GM21360 (cell line): Measurements from ENCODE around the gene THBS2.
"Not testable (repeated sequence)": the region's sequence is repeated elsewhere in the genome, so short reads cannot be mapped to it uniquely, and the experiment has no call there.

Experiments
- ATAC-seq: cut with Tn5 transposase; IDR thresholded peaks from one replicate; pipeline ENCODE4 v1.9.1; 2021; ENCODE audit warnings: mild to moderate bottlenecking, moderate library complexity; ENCODE audit not compliant: unreplicated experiment

Gene THBS2

DNA sequence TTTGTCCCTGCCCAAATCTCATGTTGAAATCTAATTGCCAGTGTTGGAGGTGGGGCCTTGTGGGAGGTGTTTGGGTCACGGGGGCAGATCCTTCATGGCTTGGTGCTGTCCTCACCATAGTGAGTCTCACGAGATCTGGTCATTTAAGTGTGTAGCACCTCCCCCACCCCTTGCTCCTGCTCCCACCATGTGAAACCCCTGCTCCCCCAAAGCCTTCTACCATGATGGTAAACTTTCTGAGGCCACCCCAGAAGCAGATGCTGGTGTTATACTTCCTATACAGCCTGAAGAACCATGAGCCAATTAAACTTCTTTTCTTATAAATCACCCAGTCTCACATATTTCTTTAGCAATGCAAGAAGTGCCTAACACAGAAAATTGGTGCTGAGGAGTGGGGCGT is 19.9 kb upstream of the THBS2 start:
- no peak for ATAC-seq

DNA sequence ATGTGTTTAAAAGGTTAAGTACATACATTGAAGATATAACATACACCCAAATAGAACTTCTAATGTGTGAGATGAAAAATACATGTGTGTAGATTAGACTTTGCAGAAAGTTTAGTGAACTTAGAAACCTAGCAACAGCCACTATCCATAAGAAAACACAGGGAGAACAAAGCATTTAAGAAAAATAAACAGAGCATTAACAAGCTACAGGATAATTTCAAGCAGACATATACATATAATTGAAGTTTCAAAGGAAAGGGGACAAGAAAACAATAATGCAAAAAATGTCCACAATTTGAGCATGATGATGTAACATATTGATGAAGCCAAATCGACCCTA is 18.2 kb upstream of the THBS2 start:
- ATAC-seq, result no peak

DNA sequence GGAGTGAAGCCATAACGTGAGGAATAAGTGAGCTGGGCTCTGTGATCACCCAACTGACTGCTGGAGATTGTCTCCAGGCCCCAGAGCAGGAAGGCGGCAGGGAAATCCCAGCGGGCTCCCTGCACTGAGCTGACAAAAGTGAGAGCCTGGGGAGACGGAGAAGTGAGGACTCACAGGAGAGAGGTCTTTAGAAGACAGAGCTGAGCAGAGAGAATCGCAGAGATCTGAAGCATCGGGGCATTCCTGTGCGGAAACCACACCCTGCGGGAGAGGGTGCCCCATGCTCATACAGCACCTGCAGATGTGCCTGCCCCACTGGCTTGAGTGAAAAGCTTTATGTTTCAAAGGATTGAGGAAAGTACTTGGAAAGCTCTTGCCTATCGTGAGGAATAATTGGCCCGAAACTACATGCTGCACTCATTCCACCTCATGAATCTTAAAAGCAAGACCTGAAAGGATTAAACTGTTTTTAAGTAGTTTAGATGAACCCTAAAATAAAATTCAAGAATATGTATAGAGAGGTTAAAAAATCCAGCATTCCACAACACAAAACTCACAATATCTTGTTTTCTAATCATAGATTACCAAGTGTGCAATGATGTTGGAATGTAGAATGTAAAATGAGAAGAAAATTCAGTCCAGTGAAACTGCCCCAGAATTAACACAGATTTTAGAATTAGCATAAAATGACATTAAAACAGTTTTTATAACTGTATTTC is 17.7 kb upstream of the THBS2 start:
- no peak for ATAC-seq

GRCh38 chr6:169270077-169270380 is 16.4 kb upstream of the THBS2 start:
- ATAC-seq, result not testable (repeated sequence)

DNA sequence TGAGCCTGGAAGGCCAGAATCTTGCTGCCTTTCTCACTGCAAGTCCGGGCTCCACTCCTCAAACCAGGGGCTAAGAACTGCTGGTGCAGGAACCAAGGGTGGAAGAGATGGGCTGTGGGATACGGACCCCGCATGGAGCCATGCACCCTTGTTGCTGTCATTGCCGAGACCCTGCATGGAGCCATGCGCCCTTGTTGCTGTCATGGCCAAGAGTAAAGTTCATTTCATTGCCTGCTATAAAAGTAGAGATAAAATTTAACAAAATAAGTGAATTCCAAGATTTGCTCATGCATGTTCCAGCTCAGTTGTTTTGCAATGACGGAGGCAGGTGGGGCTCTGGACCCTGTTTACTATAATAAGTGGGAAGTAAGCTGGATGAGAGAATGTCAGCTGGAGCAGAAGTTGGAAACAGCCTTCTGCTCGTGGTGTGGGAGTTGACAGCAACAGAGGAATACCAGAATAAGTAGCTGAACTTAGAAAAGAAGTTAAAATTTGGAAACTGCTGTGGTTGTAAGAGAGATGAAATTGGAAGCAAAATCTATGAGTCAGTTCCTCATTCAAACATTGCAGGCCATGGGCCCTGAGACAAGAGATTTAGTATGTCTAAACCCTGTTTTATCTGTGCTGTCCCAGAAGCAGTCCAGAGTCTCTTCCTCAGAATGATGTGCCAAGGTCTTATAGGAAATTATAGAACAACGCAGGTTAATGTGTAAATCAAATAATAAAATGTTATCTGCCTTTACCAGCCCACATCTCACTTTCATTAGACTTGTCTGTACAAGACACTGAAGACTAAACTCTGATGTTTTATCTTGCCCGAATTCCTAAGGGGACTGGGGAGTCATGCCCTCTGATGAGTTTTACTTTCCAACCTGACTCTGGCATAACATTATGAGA is 15.8 kb upstream of the THBS2 start:
- ATAC-seq, result no peak

DNA sequence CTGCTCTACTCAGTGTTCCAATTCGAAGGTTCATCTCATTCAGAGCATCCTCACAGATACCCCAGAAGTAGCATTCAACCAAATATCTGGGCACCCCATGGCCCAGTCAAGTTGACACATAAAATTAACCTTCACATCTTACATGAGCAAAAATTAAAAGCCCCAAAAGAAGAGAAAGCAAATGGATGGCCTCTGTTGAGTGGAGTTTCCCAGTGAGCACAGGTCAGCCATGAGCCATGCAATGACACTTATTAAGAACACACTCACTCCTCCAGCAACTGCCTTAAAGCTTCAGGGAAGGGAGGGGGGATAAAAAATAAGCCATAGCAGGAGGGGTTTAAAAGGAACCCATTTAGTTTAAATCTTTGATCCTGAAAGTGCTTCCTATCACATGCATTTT is 14.6 kb upstream of the THBS2 start:
- no peak for ATAC-seq

GRCh38 chr6:169266746-169267591 is 13.3 kb upstream of the THBS2 start:
- no peak for ATAC-seq

- ATAC-seq, result no peak
Measured at GRCh38 chr6:169266261-169266660, 12.6 kb upstream of the THBS2 start.

DNA sequence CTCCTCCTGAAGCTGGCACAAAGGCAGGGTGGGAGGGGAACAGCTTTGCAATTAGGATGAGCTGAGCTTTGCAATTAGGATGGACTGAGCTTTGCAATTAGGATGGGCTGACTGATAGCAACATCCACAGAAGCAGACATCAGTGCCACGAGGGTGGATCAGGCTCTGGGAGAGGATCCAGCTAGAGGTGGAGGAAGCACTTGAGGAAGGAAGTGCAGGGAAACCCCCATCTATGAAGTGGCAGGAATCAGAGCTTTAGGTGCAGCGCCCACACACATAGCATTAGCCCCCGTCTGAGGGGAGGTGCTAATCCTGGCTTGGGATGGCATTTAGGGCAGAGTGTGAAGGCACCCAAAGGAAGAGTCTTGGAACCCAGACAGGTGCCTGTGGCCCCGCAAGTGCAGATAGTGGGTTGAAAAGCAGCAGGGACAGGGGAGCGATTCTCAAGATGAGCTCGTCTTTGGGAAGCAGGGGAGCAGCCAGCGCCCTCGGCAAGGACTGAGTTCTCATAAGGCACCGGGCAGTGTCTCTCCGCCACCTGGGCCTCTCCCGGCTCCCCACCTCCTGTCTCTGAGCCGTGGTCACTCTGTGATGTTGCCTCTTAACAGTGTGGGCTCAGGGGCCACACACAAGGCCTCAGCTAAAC is 12.0 kb upstream of the THBS2 start:
- ATAC-seq, result no peak

GRCh38 chr6:169263836-169264608 is 10.4 kb upstream of the THBS2 start:
- ATAC-seq, result no peak

GRCh38 chr6:169263374-169263773 is 9.7 kb upstream of the THBS2 start:
- no peak for ATAC-seq

DNA sequence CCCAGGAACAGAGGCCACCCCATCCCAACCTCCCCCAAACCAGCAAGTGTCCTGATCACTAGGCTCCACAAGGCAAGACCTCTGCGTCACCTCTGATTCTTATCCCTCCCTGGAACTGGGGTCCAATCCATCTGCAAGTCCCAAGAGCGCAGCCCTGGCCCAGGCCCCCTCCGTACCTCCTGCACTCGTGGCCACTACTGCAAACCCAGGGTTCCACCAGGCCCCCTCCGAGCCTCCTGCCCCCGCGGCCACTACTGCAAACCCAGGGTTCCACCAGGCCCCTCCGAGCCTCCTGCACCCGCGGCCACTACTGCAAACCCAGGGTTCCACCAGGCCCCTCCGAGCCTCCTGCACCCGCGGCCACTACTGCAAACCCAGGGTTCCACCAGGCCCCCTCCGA is 9.0 kb upstream of the THBS2 start:
- ATAC-seq, result not testable (repeated sequence)

- no peak for ATAC-seq
Measured at GRCh38 chr6:169256518-169256917, 2.9 kb upstream of the THBS2 start.

DNA sequence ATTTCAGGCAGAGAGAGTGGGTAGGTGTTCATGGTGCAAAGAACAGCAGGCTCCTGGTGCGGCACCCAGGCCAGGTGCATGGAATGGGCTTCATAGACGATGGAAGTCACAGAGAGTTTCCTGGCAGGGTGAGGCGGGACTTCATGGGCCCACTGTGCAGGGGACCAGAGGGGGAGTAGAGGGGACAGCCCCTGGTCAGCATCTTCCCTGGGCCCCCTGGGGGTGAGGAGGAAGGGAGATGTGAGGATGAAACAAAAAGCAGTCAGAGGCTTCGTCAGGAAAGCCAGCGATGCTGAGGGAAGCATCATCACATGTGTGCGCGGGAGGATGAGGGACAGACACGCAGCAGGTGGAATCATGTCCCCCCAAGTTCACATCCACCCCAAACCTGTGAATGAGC is 2.4 kb upstream of the THBS2 start:
- no peak for ATAC-seq

DNA sequence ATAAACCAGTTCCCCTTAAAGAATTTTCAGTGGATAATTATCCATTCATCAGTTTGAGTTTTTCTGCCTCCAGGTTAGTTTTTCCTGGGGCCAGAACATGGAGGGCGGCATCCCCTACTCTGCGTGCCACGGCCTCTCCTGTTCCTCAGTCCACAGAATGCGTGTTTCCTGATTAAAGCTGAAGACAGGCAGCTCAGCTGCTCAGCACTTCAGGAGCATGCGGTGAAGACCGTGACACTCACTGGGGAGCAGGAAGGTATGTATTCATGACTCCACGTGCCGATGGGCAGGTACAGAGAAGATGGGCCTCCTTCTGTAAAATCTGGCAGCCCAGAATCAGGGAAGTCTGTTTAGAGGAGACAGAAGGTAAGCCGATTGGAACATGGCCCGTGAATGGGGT is 2.0 kb upstream of the THBS2 start:
- ATAC-seq, result no peak

GRCh38 chr6:169254456-169255316 is 1.0 kb upstream of the THBS2 start:
- ATAC-seq, result no peak

DNA sequence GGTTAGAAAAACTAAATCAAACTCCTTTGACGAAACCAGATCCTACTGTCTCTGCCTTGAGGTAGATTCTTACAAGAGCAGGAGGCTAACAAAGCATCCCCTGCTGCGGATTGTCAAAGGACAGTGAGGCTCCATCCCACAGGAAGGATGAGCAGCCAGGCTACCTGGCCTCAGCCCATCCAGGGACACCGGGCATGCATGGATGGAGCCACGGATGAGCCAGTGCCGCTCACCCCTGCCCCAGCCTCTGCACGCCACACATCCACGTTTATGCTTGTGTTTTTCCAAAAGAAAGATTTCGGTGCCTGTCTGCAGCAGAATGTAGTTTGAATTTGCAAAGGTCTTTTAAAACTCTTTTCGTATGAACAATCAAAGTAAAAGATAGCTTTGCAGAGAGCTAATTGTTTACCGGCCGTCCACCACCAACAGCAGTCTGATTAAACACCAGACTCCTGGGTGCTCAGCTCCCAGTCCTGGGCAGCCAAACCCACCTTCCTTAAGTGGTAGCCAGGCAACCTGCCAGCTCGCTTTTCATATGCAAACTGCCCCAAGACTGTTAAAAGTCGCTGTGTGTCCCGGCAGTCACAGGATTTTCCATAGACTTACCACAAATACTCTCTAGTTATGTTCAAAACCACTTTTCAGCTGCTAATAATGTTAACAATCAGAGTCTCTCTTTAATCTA is 999 bp downstream of the THBS2 start:
- ATAC-seq, result no peak

DNA sequence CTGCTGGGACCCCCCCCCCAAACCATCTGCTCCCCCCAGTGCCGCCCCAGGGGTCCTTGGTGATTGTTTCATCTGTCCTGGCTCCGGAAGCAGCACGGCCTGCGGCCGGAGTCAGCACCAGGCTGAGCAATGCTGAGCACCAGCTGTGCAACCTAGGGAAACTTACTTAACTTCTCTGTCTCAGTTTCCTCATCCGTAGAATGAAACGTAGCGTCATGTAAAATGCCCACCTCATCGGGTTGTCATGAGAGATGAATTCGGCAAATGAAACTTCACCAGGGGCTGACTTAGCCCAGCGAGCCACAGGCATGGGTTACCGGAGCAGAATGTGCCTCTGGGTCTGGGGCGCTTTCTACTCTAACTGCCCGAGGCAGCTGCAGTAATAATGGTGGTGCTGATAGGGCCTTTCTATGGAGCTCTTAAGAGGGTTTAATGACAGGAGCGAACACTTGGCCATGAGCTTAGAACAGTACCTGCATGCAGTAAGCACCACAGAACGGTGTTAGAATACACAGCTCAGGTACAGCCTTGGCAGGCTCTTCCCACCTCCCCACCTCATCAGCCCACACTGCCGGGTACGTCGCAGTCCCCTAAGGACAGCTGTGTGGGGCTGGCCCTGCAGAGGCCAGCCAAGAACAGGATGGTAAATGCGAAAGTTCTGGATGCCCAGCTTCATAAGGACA is 1.7 kb downstream of the THBS2 start:
- ATAC-seq, result no peak
